ENCODE data around the gene EBF4.

- no peak for TF ChIP-seq CTCF (IDR thresholded peaks at IDR 0.05 in 2 of 3, conservative IDR thresholded peaks at IDR 0.05 in 1 of 3; ENCODE audit: borderline replicate concordance in 1 of 3, insufficient read depth in 1 of 3, low read depth in 2 of 3, low read length in 2 of 3)
- no peak for TF ChIP-seq CEBPB (IDR thresholded peaks at IDR 0.05; ENCODE audit: low read depth)
- TF ChIP-seq ATF3 (IDR thresholded peaks at IDR 0.05): no peak
- TF ChIP-seq ZBTB33 (IDR thresholded peaks at IDR 0.05; ENCODE audit: extremely low read depth, insufficient replicate concordance, low read length): no peak
- no peak for TF ChIP-seq RAD21 (IDR thresholded peaks at IDR 0.05; ENCODE audit: low read depth)
- TF ChIP-seq POLR2A (IDR thresholded peaks at IDR 0.05; ENCODE audit: borderline replicate concordance, extremely low read depth, insufficient read depth, insufficient read length): no peak
Measured at GRCh38 chr20:2757001-2757400, 64.4 kb downstream of the EBF4 start.
